GM23338 (cell line): ENCODE measurements around the gene SMIM5. TPM values are rescaled to one million over a fixed set of nuclear protein-coding genes. Genes with fewer than 3 reads are reported as not detected.
A peak's percentile ranks its signal among the peaks of the same experiment; 100 is the strongest.

ENCODE experiments used
- ATAC-seq: fragments of 200-7000 bp; cut with Tn5 transposase; 3 replicates; pipeline ENCODE4 v1.9.1; 2020
- DNase-seq: peaks from one replicate; pipeline ENCODE4 v3.0.0-alpha.2; 2015; ENCODE audit warnings: low spot score
- H2AFZ ChIP-seq: fragments of 200-600 bp; sonication (generic); 2 replicates; pipeline ENCODE4 v1.8.0; 2016; ENCODE audit warnings: antibody characterized with exemption, mild to moderate bottlenecking, moderate library complexity
- H3F3A ChIP-seq: fragments of 200-600 bp; sonication (generic); replicated peaks from 2 replicates; pipeline ENCODE4 v1.8.0; 2017; ENCODE audit warnings: antibody characterized with exemption, mixed run types, low read depth
- H3K27ac ChIP-seq: fragments of 200-600 bp; sonication (generic); 2 replicates; pipeline ENCODE4 v1.6.1; 2016; ENCODE audit warnings: low read depth
- H3K27me3 ChIP-seq: fragments of 200-600 bp; sonication (generic); 2 replicates; pipeline ENCODE4 v1.8.0; 2016; ENCODE audit warnings: mild to moderate bottlenecking, mixed run types, moderate library complexity; ENCODE audit not compliant: insufficient read depth
- H3K36me3 ChIP-seq: fragments of 200-600 bp; sonication (generic); 2 replicates; pipeline ENCODE4 v1.8.0; 2016; ENCODE audit warnings: mild to moderate bottlenecking; ENCODE audit not compliant: insufficient read depth
- H3K4me1 ChIP-seq: fragments of 200-600 bp; sonication (generic); 2 replicates; pipeline ENCODE4 v1.8.0; 2016; ENCODE audit warnings: mild to moderate bottlenecking, moderate library complexity; ENCODE audit not compliant: insufficient read depth
- H3K4me2 ChIP-seq: fragments of 200-600 bp; sonication (generic); 2 replicates; pipeline ENCODE4 v1.7.1; 2017; ENCODE audit warnings: mixed run types
- H3K4me3 ChIP-seq: fragments of 200-600 bp; sonication (generic); 2 replicates; pipeline ENCODE4 v1.6.1; 2016; ENCODE audit warnings: mixed run types
- H3K79me2 ChIP-seq: fragments of 200-600 bp; sonication (generic); replicated peaks from 2 replicates; pipeline ENCODE4 v1.8.0; 2017; ENCODE audit warnings: mild to moderate bottlenecking; ENCODE audit not compliant: insufficient read depth
- H3K9me2 ChIP-seq: fragments of 200-600 bp; sonication (generic); 2 replicates; pipeline ENCODE4 v1.8.0; 2017; ENCODE audit not compliant: insufficient read depth
- H4K20me1 ChIP-seq: fragments of 200-600 bp; sonication (generic); replicated peaks from 2 replicates; pipeline ENCODE4 v1.8.0; 2017; ENCODE audit warnings: mild to moderate bottlenecking; ENCODE audit not compliant: insufficient read depth
- H3K27ac Mint-ChIP-seq: 2 replicates; pipeline ENCODE4 v1.8.0; 2020; ENCODE audit warnings: inconsistent platforms, mild to moderate bottlenecking, moderate library complexity, mixed read lengths
- H3K27me3 Mint-ChIP-seq: 3 replicates; pipeline ENCODE4 v1.8.0; 2022; ENCODE audit warnings: low read depth, mild to moderate bottlenecking, moderate library complexity, mixed read lengths, inconsistent platforms; ENCODE audit not compliant: insufficient read depth, poor library complexity
- H3K36me3 Mint-ChIP-seq: 3 replicates; pipeline ENCODE4 v1.8.0; 2021; ENCODE audit warnings: low read depth, mild to moderate bottlenecking, inconsistent platforms, moderate library complexity, mixed read lengths
- H3K4me1 Mint-ChIP-seq: 3 replicates; pipeline ENCODE4 v1.8.0; 2020; ENCODE audit warnings: mild to moderate bottlenecking, inconsistent platforms, mixed read lengths
- H3K4me3 Mint-ChIP-seq: 3 replicates; pipeline ENCODE4 v1.8.0; 2021; ENCODE audit warnings: moderate library complexity, mild to moderate bottlenecking, inconsistent platforms, mixed read lengths
- H3K9me3 Mint-ChIP-seq: 3 replicates; pipeline ENCODE4 v1.8.0; 2020; ENCODE audit warnings: moderate library complexity, mild to moderate bottlenecking, inconsistent platforms, mixed read lengths
- CREB1 ChIP-seq: fragments of 250-450 bp; sonication (Bioruptor Pico); IDR thresholded peaks from 2 replicates; pipeline ENCODE4 v1.5.0; 2020; ENCODE audit warnings: low read depth, mild to moderate bottlenecking, moderate library complexity
- CTCF ChIP-seq, 2 experiments: fragments of 200-600 bp in 1 of 2; sonication (generic) in 1 of 2; conservative IDR thresholded peaks; 2 replicates each; pipeline versions ENCODE4 v1.5.1 to v1.6.1; 2016 to 2017; ENCODE audit warnings: antibody characterized with exemption in 2 of 2, low read depth in 2 of 2, mild to moderate bottlenecking in 2 of 2, moderate library complexity in 1 of 2
- EZH2 ChIP-seq: fragments of 200-600 bp; sonication (generic); IDR thresholded peaks from one replicate; pipeline ENCODE4 v1.8.0; 2017; ENCODE audit warnings: antibody characterized with exemption, mild to moderate bottlenecking, low read depth; ENCODE audit not compliant: unreplicated experiment
- EZH2phosphoT487 ChIP-seq: fragments of 200-600 bp; sonication (generic); IDR thresholded peaks from one replicate; pipeline ENCODE4 v1.8.1; 2018; ENCODE audit warnings: antibody characterized with exemption; ENCODE audit not compliant: unreplicated experiment
- JUNB ChIP-seq: IDR thresholded peaks from one replicate; pipeline ENCODE4 v1.6.1; 2016; ENCODE audit warnings: antibody characterized with exemption; ENCODE audit not compliant: unreplicated experiment
- NANOG ChIP-seq: IDR thresholded peaks from 2 replicates; pipeline ENCODE4 v1.6.1; 2016; ENCODE audit warnings: antibody characterized with exemption, borderline replicate concordance
- POLR2AphosphoS5 ChIP-seq: IDR thresholded peaks from 2 replicates; pipeline ENCODE4 v1.6.1; 2016; ENCODE audit warnings: antibody characterized with exemption, low read depth
- STAT1 ChIP-seq: IDR thresholded peaks from one replicate; pipeline ENCODE4 v1.6.1; 2016; ENCODE audit warnings: antibody characterized with exemption; ENCODE audit not compliant: unreplicated experiment
- ZNF114 ChIP-seq: fragments of 250-450 bp; sonication (Bioruptor Pico); IDR thresholded peaks from 2 replicates; pipeline ENCODE4 v1.5.0; 2020; ENCODE audit warnings: mild to moderate bottlenecking, moderate library complexity
- ZNF331 ChIP-seq: fragments of 250-450 bp; sonication (Bioruptor Pico); IDR thresholded peaks from 2 replicates; pipeline ENCODE4 v1.5.0; 2020; ENCODE audit warnings: low read depth, mild to moderate bottlenecking, moderate library complexity
- polyA plus RNA-seq: library from polyadenylated mRNA; unstranded; fragments of >200 nt; fragmentation: Nextera tagmentation; extraction: Ambion mirVana; gene quantifications from 2 replicates; pipeline ENCODE4 v1.2.1, GENCODE V29; 2016
- total RNA-seq: library from RNA; depleted of rRNA; stranded (reverse); fragments of >200 nt; shearing (Covaris generic); gene quantifications from 2 replicates; pipeline ENCODE4 v1.2.3, GENCODE V29; 2014
- TF ChIP-seq, protein P1 (sequence below): fragments of 250-450 bp; sonication (Bioruptor Pico); IDR thresholded peaks from 2 replicates; pipeline ENCODE4 v1.5.0; 2020; ENCODE audit warnings: mild to moderate bottlenecking, moderate library complexity
- TF ChIP-seq, protein P2 (sequence below): IDR thresholded peaks from 2 replicates; pipeline ENCODE4 v1.6.1; 2016; ENCODE audit warnings: antibody characterized with exemption
- TF ChIP-seq, protein P3 (sequence below): IDR thresholded peaks from one replicate; pipeline ENCODE4 v1.6.1; 2018; ENCODE audit warnings: antibody characterized with exemption; ENCODE audit not compliant: unreplicated experiment

SMIM5 gene
- total and polyA plus RNA-seq, 2 experiments from 2014 or later = 0.16 TPM; not detected in 1

DNA sequence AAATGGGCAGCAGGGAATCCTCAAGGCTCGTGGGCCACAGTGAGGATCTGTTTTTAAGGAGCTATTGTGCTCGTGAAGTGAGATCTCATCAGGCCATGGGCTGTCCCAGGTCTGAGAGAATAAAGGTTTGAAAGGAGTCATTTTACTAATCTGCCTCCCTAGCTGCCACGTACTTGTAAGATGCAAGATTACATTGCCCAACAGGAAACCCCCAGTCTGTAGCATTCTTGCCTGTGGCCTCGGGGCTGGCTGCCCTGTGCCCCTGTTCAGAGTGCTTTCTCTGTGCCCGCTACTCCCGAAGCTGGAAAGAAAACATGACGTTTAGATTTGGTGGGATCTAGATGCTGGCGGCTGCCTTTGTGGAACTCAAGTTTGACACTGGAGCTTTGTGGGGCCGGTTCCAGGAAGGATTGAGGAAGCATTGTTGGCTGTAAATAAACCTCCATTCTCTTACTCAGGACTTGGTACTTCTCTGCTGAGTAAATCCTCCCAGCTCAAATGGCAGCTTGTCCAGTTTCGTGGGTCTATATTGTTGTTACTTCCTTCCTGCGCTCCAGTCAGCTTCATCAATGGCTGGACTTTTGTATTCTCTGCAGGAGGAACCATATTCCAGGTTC lies 55.1 kb downstream of the SMIM5 start:
- Mint-ChIP-seq H3K4me1 (peaks cover 13% of the 10 kb centered on the region), H3K9me3 (no peaks in the 10 kb centered on the region), H3K4me3 (no peak overlapping the region), H3K36me3 (no peaks in the 10 kb centered on the region; the same call in 1 of the 3 replicates), H3K27me3 (peaks cover 8% of the 10 kb centered on the region), H3K27ac (peak overlapping the region; percentile 51; the same call in 1 of the 2 replicates)
- Histone ChIP-seq H3K9me2 (no peaks in the 10 kb centered on the region), H3K4me3 (no peak overlapping the region), H3K36me3 (no peaks in the 10 kb centered on the region), H2AFZ (no peak overlapping the region), H3K79me2 (peaks cover 84% of the 10 kb centered on the region), H3K4me1 (no peaks in the 10 kb centered on the region), H3K4me2 (no peak overlapping the region), H3K27me3 (no peaks in the 10 kb centered on the region), H3K27ac (peak overlapping the region; percentile 66; the same call in 1 of the 2 replicates), H3F3A (no peaks in the 10 kb centered on the region), H4K20me1 (peaks cover 6% of the 10 kb centered on the region; the same call in 1 of the 2 replicates)
- no peak for TF ChIP-seq CREB1 (CRISPR knock-in tag)
- TF ChIP-seq POLR2AphosphoS5 = no peak
- TF ChIP-seq, protein P1, sequence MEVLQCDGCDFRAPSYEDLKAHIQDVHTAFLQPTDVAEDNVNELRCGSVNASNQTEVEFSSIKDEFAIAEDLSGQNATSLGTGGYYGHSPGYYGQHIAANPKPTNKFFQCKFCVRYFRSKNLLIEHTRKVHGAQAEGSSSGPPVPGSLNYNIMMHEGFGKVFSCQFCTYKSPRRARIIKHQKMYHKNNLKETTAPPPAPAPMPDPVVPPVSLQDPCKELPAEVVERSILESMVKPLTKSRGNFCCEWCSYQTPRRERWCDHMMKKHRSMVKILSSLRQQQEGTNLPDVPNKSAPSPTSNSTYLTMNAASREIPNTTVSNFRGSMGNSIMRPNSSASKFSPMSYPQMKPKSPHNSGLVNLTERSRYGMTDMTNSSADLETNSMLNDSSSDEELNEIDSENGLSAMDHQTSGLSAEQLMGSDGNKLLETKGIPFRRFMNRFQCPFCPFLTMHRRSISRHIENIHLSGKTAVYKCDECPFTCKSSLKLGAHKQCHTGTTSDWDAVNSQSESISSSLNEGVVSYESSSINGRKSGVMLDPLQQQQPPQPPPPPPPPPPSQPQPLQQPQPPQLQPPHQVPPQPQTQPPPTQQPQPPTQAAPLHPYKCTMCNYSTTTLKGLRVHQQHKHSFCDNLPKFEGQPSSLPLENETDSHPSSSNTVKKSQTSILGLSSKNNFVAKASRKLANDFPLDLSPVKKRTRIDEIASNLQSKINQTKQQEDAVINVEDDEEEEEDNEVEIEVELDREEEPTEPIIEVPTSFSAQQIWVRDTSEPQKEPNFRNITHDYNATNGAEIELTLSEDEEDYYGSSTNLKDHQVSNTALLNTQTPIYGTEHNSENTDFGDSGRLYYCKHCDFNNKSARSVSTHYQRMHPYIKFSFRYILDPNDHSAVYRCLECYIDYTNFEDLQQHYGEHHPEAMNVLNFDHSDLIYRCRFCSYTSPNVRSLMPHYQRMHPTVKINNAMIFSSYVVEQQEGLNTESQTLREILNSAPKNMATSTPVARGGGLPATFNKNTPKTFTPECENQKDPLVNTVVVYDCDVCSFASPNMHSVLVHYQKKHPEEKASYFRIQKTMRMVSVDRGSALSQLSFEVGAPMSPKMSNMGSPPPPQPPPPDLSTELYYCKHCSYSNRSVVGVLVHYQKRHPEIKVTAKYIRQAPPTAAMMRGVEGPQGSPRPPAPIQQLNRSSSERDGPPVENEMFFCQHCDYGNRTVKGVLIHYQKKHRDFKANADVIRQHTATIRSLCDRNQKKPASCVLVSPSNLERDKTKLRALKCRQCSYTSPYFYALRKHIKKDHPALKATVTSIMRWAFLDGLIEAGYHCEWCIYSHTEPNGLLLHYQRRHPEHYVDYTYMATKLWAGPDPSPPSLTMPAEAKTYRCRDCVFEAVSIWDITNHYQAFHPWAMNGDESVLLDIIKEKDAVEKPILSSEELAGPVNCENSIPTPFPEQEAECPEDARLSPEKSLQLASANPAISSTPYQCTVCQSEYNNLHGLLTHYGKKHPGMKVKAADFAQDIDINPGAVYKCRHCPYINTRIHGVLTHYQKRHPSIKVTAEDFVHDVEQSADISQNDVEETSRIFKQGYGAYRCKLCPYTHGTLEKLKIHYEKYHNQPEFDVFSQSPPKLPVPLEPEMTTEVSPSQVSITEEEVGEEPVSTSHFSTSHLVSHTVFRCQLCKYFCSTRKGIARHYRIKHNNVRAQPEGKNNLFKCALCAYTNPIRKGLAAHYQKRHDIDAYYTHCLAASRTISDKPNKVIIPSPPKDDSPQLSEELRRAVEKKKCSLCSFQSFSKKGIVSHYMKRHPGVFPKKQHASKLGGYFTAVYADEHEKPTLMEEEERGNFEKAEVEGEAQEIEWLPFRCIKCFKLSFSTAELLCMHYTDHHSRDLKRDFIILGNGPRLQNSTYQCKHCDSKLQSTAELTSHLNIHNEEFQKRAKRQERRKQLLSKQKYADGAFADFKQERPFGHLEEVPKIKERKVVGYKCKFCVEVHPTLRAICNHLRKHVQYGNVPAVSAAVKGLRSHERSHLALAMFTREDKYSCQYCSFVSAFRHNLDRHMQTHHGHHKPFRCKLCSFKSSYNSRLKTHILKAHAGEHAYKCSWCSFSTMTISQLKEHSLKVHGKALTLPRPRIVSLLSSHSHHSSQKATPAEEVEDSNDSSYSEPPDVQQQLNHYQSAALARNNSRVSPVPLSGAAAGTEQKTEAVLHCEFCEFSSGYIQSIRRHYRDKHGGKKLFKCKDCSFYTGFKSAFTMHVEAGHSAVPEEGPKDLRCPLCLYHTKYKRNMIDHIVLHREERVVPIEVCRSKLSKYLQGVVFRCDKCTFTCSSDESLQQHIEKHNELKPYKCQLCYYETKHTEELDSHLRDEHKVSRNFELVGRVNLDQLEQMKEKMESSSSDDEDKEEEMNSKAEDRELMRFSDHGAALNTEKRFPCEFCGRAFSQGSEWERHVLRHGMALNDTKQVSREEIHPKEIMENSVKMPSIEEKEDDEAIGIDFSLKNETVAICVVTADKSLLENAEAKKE = no peak
- no peak for TF ChIP-seq CTCF (conservative IDR thresholded peaks at IDR 0.05; ENCODE audit: low read depth in 2 of 2)
- no peak for TF ChIP-seq NANOG
- TF ChIP-seq EZH2phosphoT487 = no peak
- TF ChIP-seq EZH2 = no peak
- no peak for TF ChIP-seq JUNB
- TF ChIP-seq, protein P2, sequence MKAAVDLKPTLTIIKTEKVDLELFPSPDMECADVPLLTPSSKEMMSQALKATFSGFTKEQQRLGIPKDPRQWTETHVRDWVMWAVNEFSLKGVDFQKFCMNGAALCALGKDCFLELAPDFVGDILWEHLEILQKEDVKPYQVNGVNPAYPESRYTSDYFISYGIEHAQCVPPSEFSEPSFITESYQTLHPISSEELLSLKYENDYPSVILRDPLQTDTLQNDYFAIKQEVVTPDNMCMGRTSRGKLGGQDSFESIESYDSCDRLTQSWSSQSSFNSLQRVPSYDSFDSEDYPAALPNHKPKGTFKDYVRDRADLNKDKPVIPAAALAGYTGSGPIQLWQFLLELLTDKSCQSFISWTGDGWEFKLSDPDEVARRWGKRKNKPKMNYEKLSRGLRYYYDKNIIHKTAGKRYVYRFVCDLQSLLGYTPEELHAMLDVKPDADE = no peak
- TF ChIP-seq ZNF114 (CRISPR knock-in tag) = no peak
- TF ChIP-seq ZNF331 (CRISPR knock-in tag) = no peak
- TF ChIP-seq, protein P3, sequence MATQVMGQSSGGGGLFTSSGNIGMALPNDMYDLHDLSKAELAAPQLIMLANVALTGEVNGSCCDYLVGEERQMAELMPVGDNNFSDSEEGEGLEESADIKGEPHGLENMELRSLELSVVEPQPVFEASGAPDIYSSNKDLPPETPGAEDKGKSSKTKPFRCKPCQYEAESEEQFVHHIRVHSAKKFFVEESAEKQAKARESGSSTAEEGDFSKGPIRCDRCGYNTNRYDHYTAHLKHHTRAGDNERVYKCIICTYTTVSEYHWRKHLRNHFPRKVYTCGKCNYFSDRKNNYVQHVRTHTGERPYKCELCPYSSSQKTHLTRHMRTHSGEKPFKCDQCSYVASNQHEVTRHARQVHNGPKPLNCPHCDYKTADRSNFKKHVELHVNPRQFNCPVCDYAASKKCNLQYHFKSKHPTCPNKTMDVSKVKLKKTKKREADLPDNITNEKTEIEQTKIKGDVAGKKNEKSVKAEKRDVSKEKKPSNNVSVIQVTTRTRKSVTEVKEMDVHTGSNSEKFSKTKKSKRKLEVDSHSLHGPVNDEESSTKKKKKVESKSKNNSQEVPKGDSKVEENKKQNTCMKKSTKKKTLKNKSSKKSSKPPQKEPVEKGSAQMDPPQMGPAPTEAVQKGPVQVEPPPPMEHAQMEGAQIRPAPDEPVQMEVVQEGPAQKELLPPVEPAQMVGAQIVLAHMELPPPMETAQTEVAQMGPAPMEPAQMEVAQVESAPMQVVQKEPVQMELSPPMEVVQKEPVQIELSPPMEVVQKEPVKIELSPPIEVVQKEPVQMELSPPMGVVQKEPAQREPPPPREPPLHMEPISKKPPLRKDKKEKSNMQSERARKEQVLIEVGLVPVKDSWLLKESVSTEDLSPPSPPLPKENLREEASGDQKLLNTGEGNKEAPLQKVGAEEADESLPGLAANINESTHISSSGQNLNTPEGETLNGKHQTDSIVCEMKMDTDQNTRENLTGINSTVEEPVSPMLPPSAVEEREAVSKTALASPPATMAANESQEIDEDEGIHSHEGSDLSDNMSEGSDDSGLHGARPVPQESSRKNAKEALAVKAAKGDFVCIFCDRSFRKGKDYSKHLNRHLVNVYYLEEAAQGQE = no peak
- no peak for TF ChIP-seq STAT1
- DNase-seq (no peak), ATAC-seq (no peak)
